ENCODE measurements around the gene PLA2G6. TPM values are rescaled to one million over a fixed set of nuclear protein-coding genes. Genes with fewer than 3 reads are reported as not detected.

Gene PLA2G6
- total and polyA plus RNA-seq, 2 of the 8 experiments (the other 6 are each of a cell fraction or from before 2014, with no cell fraction given) = 13.2 to 21.0 TPM

DNA sequence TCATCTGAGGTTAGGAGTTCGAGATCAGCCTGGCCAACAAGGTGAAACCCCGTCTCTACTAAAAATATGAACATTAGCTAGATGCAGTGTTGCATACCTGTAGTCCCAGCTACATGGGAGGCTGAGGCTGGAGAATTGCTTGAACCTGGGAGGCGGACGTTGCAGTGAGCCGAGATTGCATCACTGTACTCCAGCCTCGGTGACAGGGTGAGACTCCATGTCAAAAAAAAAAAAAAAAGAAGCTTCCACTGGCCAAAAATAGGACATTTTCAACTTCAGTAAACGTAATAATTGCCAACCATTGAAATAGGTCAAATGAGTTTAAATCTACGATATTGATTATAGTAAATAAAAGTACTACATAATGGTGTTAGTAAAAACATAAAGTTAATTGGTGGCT, 78.0 kb downstream of the PLA2G6 start:
- Histone ChIP-seq H3K18ac (ENCODE audit: extremely low read depth, low read length) (no peak overlapping the region), H3K4me3 (ENCODE audit: extremely low read depth in 1 of 4, insufficient read depth in 2 of 4, low read depth in 3 of 4, low read length in 4 of 4) (no peak overlapping the region), H4K8ac (ENCODE audit: extremely low read depth, insufficient read depth, low read length) (no peak overlapping the region), H2BK5ac (ENCODE audit: low read depth, low read length) (no peak overlapping the region), H3K56ac (replicated peaks; ENCODE audit: insufficient read length, low read depth, low read length) (no peak overlapping the region), H3K9ac (replicated peaks in 1 of 4; ENCODE audit: extremely low read depth in 1 of 4, low read depth in 3 of 4, low read length in 3 of 4) (no peak overlapping the region), H3K4me2 (ENCODE audit: insufficient read depth in 1 of 2, low read depth in 2 of 2, low read length in 2 of 2) (no peak overlapping the region), H2BK120ac (replicated peaks; ENCODE audit: low read depth, low read length) (no peak overlapping the region), H3K23ac (ENCODE audit: insufficient read length) (no peak overlapping the region), H2BK20ac (ENCODE audit: low read length) (no peak overlapping the region), H3K27me3 (replicated peaks in 1 of 4; ENCODE audit: control insufficient read depth in 3 of 4, extremely low read depth in 1 of 4, insufficient read depth in 3 of 4, low read length in 3 of 4) (no peaks in the 10 kb centered on the region), H4K91ac (replicated peaks; ENCODE audit: insufficient read length, low read length) (no peak overlapping the region), H3K14ac (ENCODE audit: insufficient read length) (no peak overlapping the region), H3K4ac (replicated peaks; ENCODE audit: insufficient read length, low read depth, low read length) (no peak overlapping the region), H2BK12ac (ENCODE audit: low read depth, low read length) (no peak overlapping the region), H3K9me3 (ENCODE audit: insufficient read depth in 2 of 2, low read depth in 1 of 2, low read length in 1 of 2) (no peaks in the 10 kb centered on the region), H3K79me2 (ENCODE audit: control insufficient read depth in 1 of 2, insufficient read depth in 2 of 2, low read length in 2 of 2) (no peaks in the 10 kb centered on the region), H4K20me1 (replicated peaks in 1 of 2; ENCODE audit: control insufficient read depth in 1 of 2, insufficient read depth in 2 of 2, low read length in 2 of 2) (peaks cover 0 to 2% of the 10 kb centered on the region in 2 experiments), H2AFZ (ENCODE audit: low read length) (no peak overlapping the region), H3K36me3 (ENCODE audit: control insufficient read depth in 2 of 4, insufficient read depth in 4 of 4, low read length in 3 of 4) (no peaks in the 10 kb centered on the region), H4K5ac (ENCODE audit: insufficient read length, low read depth, low read length) (no peak overlapping the region), H2AK5ac (ENCODE audit: low read depth, low read length) (no peak overlapping the region), H3K79me1 (ENCODE audit: low read depth, low read length) (no peaks in the 10 kb centered on the region), H3K27ac (ENCODE audit: low read depth, low read length) (no peak overlapping the region), H3K4me1 (replicated peaks in 1 of 4; ENCODE audit: control insufficient read depth in 3 of 4, insufficient read depth in 4 of 4, low read length in 3 of 4) (no peaks in the 10 kb centered on the region), H3K23me2 (ENCODE audit: low read depth, low read length) (no peaks in the 10 kb centered on the region), H2BK15ac (ENCODE audit: low read length) (no peak overlapping the region)
- CTCF ChIA-PET (ENCODE audit: partially characterized antibody) = interaction anchor here (0.7 to 13.7 kb wide), 20 partner anchors 7 to 468 kb away, joined by 3 to 264 read pairs (median 4); partner anchors contain the start of genes BAIAP2L2, PICK1 and SLC16A8
- 84% methylated on average over 8 of the region's 8 CpGs; no CpG with 5 or more reads in 1 of the 2 experiments for WGBS, 2 experiments (ENCODE audit: extremely low coverage in 1 of 2, insufficient coverage in 1 of 2, insufficient read length in 1 of 2, insufficient replicate concordance in 2 of 2, low coverage in 1 of 2, low lambda C conversion rate in 2 of 2, missing lambda C conversion rate in 1 of 2)
- FAIRE-seq = no peak
- no peak for DNase-seq (ENCODE audit: low read depth in 1 of 2, low spot score in 2 of 2)
- POLR2A ChIA-PET (ENCODE audit: partially characterized antibody) = interaction anchor here (0.7 to 1.2 kb wide), 5 partner anchors 11 to 51 kb away, joined by 3 to 4 read pairs (median 3); no protein-coding TSS in a partner anchor
- TF ChIP-seq, protein P1, sequence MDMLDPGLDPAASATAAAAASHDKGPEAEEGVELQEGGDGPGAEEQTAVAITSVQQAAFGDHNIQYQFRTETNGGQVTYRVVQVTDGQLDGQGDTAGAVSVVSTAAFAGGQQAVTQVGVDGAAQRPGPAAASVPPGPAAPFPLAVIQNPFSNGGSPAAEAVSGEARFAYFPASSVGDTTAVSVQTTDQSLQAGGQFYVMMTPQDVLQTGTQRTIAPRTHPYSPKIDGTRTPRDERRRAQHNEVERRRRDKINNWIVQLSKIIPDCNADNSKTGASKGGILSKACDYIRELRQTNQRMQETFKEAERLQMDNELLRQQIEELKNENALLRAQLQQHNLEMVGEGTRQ (IDR thresholded peaks at IDR 0.05; ENCODE audit: low read length) = no peak
- TF ChIP-seq JUN (IDR thresholded peaks at IDR 0.05; ENCODE audit: low read depth, low read length) = no peak
- TF ChIP-seq CBX5 (IDR thresholded peaks at IDR 0.05; ENCODE audit: low read depth, low read length) = no peak
- no peak for TF ChIP-seq RXRA (IDR thresholded peaks at IDR 0.05; ENCODE audit: insufficient read depth, low read depth, low read length)
- TF ChIP-seq, protein P2, sequence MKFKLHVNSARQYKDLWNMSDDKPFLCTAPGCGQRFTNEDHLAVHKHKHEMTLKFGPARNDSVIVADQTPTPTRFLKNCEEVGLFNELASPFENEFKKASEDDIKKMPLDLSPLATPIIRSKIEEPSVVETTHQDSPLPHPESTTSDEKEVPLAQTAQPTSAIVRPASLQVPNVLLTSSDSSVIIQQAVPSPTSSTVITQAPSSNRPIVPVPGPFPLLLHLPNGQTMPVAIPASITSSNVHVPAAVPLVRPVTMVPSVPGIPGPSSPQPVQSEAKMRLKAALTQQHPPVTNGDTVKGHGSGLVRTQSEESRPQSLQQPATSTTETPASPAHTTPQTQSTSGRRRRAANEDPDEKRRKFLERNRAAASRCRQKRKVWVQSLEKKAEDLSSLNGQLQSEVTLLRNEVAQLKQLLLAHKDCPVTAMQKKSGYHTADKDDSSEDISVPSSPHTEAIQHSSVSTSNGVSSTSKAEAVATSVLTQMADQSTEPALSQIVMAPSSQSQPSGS (IDR thresholded peaks at IDR 0.05; ENCODE audit: low read length) = no peak
- no peak for TF ChIP-seq PHF8 (conservative IDR thresholded peaks at IDR 0.05; ENCODE audit: low read depth, low read length)
- TF ChIP-seq BCL11A (IDR thresholded peaks at IDR 0.05; ENCODE audit: low read depth in 2 of 2, low read length in 2 of 2) = no peak
- no peak for TF ChIP-seq POLR2AphosphoS5 (IDR thresholded peaks at IDR 0.05; ENCODE audit: low read depth, low read length)
- TF ChIP-seq SP1 (IDR thresholded peaks at IDR 0.05; ENCODE audit: low read depth, low read length) = no peak
- no peak for TF ChIP-seq TBP (IDR thresholded peaks at IDR 0.05; ENCODE audit: low read depth, low read length)
- TF ChIP-seq KDM5A (IDR thresholded peaks at IDR 0.05; ENCODE audit: low read length) = no peak
- no peak for TF ChIP-seq MAX (IDR thresholded peaks at IDR 0.05)
